NCI-H510A treated with DMSO at 0.1 percent for 48 hours (cell line): Measurements from ENCODE around the gene FAM131B.
"Not testable (repeated sequence)": the region's sequence is repeated elsewhere in the genome, so short reads cannot be mapped to it uniquely, and the experiment has no call there.

Experiments
- DNase-seq: peaks from one replicate; lab custom pipeline; 2025; lab: John Stamatoyannopoulos, UW

FAM131B gene

GRCh38 chr7:143394777-143395176 is 32.3 kb upstream of the FAM131B start:
- DNase-seq = no peak

GRCh38 chr7:143394068-143394467 is 31.6 kb upstream of the FAM131B start:
- no peak for DNase-seq

- no peak for DNase-seq
These were observed 30.9 kb upstream of the FAM131B start for GRCh38 chr7:143393267-143394041.

GRCh38 chr7:143392875-143393266 is 30.4 kb upstream of the FAM131B start:
- no peak for DNase-seq

- not testable (repeated sequence) for DNase-seq
These were observed 29.9 kb upstream of the FAM131B start for GRCh38 chr7:143392427-143392826.

- DNase-seq = no peak
These were observed 29.2 kb upstream of the FAM131B start for GRCh38 chr7:143391462-143392404.

- DNase-seq = no peak
These were observed 28.3 kb upstream of the FAM131B start for GRCh38 chr7:143390773-143391317.

- no peak for DNase-seq
These were observed 27.7 kb upstream of the FAM131B start for GRCh38 chr7:143390104-143390772.

GRCh38 chr7:143389316-143390103 is 27.0 kb upstream of the FAM131B start:
- no peak for DNase-seq

GRCh38 chr7:143388491-143389101 is 26.1 kb upstream of the FAM131B start:
- no peak for DNase-seq

GRCh38 chr7:143388051-143388450 is 25.5 kb upstream of the FAM131B start:
- DNase-seq = no peak

- no peak for DNase-seq
These were observed 24.9 kb upstream of the FAM131B start for GRCh38 chr7:143387156-143387975.

- no peak for DNase-seq
These were observed 23.6 kb upstream of the FAM131B start for GRCh38 chr7:143385891-143386781.

GRCh38 chr7:143384661-143385631 is 22.4 kb upstream of the FAM131B start:
- DNase-seq = no peak

- DNase-seq = no peak
These were observed 21.6 kb upstream of the FAM131B start for GRCh38 chr7:143384148-143384547.

GRCh38 chr7:143383642-143383957 is 21.1 kb upstream of the FAM131B start:
- DNase-seq = no peak

- no peak for DNase-seq
These were observed 20.5 kb upstream of the FAM131B start for GRCh38 chr7:143382791-143383641.
